Activated naive CD8-positive, alpha-beta T cell treated with anti-CD3 and anti-CD28 coated beads, Interleukin-2, amount 50 U/mL, for 16 hours (primary cell): ENCODE measurements around the gene KCNH1.
"Not testable (repeated sequence)": the region's sequence is repeated elsewhere in the genome, so short reads cannot be mapped to it uniquely, and the experiment has no call there.

Source experiments
- DNase-seq: peaks from one replicate; pipeline ENCODE4 v3.0.0-alpha.2; 2020; ENCODE audit warnings: low read depth, low spot score

KCNH1 gene

DNA sequence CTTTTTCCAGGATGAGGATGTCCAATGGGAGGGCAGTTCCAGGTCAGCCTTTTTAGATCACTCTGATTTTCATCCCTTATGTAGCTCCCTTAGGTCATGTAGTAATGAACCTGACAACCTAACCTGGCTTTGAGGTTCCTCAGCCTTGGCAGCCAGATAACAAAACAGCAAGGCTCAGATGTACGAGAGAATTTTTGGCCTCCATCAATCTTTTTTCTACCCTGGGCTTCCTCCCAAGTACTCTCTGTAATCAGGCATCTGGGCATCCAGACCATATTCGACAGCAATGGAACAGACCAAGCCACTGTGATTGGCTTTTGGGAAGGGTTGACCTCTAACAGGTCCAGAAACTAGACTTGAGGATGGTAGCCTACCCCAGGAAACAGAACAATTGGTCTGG lies 38.6 kb downstream of the KCNH1 start:
- no peak for DNase-seq

DNA sequence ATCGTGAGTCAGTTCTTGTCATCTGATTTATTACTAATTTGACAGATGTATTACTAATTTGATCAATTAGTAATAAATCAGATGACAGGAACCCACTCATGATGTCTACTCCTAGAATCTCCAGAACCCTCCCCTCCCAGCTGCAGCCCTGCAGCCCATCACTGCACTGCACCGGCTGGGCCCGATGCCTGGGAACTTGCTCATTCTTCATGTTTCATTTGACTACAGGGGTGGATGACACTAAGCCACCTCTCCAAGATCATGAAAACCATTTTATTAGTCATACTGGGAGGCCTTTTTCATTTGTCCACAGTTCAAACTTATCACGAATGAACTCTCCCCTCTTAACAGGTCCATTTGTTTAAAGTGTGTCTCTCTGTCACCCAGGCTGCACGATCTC lies 41.0 kb downstream of the KCNH1 start:
- DNase-seq: no peak

GRCh38 chr1:211091867-211092266 lies 42.1 kb downstream of the KCNH1 start:
- no peak for DNase-seq

- no peak for DNase-seq
Observed at GRCh38 chr1:211089536-211089935, 44.4 kb downstream of the KCNH1 start.

DNA sequence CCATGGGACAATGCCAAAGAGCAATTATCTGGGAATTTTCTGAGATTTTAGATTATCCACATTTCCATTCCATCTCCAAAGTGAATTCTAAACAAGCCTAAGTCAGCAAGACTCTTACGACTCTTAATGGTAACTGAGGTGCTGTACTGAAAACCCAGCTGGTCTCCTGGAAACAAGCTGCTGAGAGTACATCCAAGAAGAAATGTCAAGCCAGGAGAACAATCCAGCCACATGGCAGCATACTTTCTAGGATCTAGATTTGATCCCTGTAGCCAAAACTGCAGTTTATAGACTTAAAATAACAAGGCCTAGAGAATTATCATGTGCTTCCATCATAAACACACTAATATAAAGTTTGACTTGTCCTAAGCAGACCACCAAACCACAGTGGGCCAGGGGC lies 45.8 kb downstream of the KCNH1 start:
- no peak for DNase-seq

GRCh38 chr1:211082824-211083223 lies 51.1 kb downstream of the KCNH1 start:
- DNase-seq: no peak

GRCh38 chr1:211081447-211081846 lies 52.5 kb downstream of the KCNH1 start:
- DNase-seq: not testable (repeated sequence)

DNA sequence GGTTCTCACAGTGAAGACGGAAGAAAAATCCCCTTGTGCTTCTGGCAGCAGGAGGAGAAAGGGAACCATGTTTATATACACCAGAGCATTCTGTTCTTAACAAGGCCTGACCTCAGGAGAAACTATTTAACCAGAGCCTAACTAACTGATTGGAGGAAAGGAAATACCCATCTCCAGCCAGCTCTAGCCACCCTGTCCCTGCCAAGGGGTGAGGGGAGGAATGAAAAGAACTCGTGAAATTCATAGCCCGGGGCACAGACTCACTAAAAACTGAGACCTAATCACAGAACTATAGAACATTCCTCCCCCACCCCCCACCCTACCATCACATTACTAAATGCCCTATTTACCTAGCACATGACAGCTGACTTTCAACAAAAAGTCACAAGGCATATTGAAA lies 65.0 kb downstream of the KCNH1 start:
- no peak for DNase-seq

DNA sequence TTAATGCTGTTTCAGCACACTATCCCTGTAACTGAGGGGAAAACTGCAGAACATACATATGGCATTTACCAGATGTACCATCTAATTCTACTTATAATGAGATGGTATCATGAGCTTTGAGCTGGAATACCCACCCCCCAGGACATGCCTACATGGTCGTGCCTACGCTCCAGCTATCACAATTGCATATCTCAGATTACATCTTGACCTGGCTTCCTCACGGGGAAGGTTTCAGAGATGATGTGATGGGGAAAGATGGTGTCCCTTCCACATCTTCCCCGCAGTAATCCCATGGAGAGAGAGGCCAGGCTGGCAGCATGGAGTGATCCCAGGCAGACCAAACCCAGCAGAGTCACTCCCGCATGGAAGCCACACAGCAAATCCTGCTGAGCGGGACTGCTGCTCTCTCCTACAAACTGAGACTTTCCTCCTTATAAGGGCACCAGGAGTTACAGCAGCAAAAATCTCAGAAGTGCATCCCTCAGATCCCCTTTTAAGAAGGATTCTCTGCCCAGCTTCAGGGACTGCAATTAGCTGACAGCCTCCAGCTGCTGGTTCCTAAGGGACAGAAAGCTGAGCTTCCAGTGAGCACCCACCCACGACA lies 67.1 kb downstream of the KCNH1 start:
- DNase-seq: no peak

DNA sequence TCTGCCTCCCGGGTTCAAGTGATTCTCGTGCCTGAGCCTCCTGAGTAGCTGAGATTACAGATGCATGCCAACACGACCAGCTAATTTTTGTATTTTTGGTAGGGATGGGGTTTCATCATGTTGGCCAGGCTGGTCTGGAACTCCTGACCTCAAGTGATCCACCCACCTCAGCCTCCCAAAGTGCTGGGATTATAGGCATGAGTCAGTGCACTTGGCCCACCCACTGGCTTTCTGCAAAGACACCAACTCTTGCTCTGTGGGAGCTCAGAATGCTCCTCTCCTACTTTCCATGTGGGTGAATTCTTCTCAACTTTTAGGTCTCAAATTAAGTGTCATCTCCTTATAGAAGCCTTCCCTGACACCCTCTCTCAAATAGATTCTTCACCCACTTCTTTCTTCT lies 92.1 kb downstream of the KCNH1 start:
- DNase-seq: not testable (repeated sequence)

- DNase-seq: no peak
Observed at GRCh38 chr1:211037095-211037494, 96.9 kb downstream of the KCNH1 start.

DNA sequence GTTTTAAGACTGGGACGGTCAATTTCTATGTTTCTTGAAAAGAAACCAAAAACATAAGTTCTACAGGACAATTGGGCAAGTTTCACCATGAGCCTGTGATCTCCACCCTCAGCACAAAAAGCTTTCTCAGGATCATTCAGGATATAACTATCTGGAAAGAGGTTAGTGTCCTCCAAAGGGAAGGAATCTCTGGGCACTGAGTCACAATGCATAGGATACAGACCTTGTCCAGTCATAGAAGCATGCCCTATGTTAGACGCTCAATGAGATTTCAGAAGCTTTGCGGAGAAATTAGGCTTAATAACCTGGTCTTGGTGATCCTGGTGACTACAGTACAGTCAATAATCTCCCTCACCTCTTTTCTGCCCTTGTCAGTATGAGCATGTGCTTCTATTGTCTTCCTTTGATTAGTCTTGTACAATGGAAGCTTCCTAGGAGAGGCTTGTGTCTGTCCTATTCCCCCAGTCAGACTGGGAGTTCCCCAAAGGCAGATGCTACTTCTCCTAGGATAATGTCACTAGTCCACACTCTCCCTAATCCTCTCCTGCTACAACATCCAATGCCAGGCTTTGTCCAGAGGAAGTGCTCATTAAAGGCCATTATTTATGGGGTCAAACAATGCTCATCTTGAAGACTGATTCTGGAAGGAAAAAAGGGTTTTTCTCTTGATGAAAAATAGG lies 97.4 kb downstream of the KCNH1 start:
- DNase-seq: no peak

DNA sequence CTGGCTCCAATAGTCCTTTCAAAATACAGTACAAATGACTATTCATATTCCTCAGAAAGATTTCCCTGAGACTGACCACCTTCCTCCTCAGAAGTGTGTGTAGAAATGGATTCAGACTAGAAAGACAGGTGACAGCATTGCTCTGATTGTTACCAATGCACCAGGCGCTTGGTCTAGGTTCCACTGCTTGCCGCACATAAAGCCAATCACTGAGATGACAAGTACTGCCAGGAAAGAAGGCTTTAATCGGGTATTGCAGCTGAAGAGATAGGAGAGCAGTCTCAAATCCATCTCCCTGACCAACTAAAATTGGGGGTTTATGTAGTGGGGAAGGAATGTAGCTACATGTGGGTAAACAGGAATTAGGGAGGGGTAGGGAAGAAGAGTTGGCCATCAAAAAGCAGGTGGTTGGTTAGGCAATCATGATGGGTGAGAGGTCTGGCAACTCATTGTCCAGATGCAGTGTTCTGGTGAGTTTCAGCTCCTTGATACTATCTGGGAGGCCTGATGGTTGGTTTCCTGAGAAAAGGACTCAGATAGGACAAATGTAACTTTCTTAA lies 98.0 kb downstream of the KCNH1 start:
- DNase-seq: no peak

DNA sequence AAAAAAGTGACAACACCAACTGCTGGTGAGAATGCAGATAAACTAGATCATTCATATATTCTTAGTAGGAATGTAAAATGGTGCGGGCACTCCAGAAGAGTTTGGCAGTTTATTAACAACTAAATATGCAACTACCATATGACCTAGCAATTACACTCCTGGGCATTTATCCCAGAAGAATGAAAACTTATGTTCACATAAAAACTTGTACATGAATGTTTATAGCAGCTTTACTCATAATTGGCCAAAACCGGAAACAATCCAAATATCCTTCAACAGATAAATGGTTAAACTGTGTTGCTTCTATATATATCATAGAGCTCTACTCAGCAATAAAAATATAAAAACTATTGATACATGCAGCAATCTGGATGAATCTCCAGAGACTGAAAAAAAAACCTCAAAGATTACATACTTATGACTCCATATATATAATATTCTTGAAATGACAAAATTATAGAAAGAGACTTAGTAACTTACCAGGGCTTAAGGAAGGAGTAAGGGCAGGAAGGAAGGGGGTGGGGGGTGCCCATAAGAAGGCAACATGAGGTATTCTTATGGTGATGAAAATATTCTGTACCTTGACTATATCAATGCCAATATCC lies 99.9 kb downstream of the KCNH1 start:
- no peak for DNase-seq

DNA sequence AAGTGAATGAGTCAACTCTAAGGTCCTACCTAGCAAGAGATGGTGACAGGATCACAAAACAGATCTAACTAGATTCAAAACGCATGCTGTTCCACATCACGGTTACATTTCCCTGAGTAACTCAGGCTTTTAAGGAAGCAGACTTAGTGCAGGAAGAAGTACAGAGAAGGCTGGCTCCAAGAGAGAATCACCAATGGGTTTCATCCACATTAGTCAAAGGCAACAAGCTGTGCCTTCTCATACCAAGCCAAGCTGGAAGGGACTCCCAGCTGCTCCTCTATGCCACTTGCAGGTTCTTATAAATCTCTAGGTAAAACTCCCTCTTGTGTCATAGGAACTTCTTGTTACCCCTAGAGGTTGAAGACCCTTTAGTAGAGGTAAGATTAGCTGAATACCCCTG lies 109.0 kb downstream of the KCNH1 start:
- DNase-seq: no peak

- no peak for DNase-seq
Observed at GRCh38 chr1:211019266-211019665, 114.7 kb downstream of the KCNH1 start.

DNA sequence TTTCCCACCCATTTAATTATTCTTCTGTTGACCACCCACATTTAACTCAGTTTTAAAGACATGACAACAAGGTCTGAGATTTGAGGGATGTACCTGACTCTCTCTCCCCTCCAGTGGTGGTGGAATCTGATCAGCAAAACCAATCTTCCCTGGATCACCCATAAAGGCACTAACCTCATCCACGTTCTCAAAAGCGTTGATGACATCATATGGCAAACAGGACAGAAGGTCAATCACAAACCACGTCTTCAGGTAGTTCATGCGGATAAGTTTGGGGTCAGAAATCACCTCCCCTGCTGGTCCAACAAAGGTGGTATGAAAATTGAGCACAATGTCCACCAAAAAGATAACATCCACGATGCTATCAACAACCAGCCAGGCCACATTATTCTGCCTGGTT lies 115.3 kb downstream of the KCNH1 start:
- no peak for DNase-seq

DNA sequence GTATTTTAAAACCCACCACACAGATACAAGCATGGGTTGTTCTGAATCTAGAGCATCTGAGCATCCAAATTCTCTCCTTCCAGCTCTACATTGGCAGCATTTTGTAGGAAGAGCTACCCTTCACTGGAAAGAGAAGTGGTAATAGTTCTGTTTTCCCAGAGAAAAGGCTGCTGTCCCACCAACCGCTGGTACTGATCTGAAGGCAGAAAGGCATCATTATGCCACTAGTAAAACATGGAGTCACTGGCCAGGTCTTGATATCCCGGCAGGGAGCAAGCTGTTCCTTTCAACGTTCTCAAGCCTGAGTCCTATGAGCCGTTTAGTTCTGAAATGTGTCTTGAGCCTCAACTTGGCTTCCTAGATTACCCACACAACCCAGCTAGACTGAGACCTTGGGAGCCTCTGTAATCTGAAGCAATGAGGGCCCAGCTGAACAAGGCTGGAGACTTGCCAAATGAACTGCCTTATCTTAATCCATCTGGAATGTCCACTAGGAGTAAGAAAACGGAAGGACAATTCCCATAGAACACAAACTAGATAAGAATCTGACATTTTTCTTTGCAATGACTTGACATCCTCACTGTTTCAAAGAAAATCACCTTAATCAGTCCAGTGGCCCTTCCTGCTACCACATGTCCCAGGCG lies 116.8 kb downstream of the KCNH1 start:
- DNase-seq: no peak

DNA sequence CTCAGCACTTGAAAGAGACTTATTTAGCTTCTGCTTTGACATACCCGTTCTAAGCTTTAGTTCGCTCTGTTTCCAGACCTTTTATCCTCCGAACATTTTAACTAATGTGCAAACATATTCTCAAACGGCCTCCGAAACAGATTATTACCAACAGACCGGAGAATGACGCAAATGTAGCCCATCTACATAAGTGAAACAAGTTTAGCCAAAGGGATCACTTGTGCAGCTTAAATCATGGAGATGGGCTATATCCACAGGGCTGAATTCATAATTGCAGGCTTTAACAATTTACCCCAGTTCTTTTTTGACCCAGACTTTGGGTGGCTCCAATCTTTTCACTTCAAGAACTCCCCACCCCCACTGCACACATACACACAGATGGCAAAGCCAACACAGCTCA lies 119.7 kb downstream of the KCNH1 start:
- DNase-seq: no peak

GRCh38 chr1:211013346-211014240 lies 120.4 kb downstream of the KCNH1 start:
- DNase-seq: no peak

GRCh38 chr1:211011128-211011527 lies 122.8 kb downstream of the KCNH1 start:
- DNase-seq: not testable (repeated sequence)
